GM12865 (cell line): ENCODE data around the gene NUP37.
"Not testable (repeated sequence)": the region's sequence is repeated elsewhere in the genome, so short reads cannot be mapped to it uniquely, and the experiment has no call there.

ENCODE experiments used
- DNase-seq: peaks from one replicate; pipeline ENCODE4 v3.0.0; 2010; ENCODE audit warnings: low read depth
- H3K4me3 ChIP-seq: 2 replicates; pipeline ENCODE4 v1.5.1; 2011; ENCODE audit warnings: mild to moderate bottlenecking, low read depth, low read length, control low read depth
- TF ChIP-seq, protein P1 (sequence below): IDR thresholded peaks from 2 replicates; pipeline ENCODE4 v1.5.1; 2011; ENCODE audit warnings: low read length, control low read depth, low read depth, inconsistent platforms; ENCODE audit not compliant: insufficient read depth; ENCODE audit errors: missing control alignments

Gene NUP37

GRCh38 chr12:102119674-102120563 lies at the start of gene NUP37, which contains the start of gene PARPBP:
Gene NUP37, minus strand, starts transcription at chr12:102120114. Its CDS starts 1,596 bp downstream, at chr12:102118518.
Gene PARPBP, plus strand, starts transcription at chr12:102120183. Its CDS starts 3,706 bp downstream, at chr12:102123889.
- peak within 1 kb of the TSS; percentile 93 for H3K4me3 ChIP-seq
- TF ChIP-seq, protein P1, sequence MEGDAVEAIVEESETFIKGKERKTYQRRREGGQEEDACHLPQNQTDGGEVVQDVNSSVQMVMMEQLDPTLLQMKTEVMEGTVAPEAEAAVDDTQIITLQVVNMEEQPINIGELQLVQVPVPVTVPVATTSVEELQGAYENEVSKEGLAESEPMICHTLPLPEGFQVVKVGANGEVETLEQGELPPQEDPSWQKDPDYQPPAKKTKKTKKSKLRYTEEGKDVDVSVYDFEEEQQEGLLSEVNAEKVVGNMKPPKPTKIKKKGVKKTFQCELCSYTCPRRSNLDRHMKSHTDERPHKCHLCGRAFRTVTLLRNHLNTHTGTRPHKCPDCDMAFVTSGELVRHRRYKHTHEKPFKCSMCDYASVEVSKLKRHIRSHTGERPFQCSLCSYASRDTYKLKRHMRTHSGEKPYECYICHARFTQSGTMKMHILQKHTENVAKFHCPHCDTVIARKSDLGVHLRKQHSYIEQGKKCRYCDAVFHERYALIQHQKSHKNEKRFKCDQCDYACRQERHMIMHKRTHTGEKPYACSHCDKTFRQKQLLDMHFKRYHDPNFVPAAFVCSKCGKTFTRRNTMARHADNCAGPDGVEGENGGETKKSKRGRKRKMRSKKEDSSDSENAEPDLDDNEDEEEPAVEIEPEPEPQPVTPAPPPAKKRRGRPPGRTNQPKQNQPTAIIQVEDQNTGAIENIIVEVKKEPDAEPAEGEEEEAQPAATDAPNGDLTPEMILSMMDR, result peak; percentile 7
- peak; percentile 95 for DNase-seq

DNA sequence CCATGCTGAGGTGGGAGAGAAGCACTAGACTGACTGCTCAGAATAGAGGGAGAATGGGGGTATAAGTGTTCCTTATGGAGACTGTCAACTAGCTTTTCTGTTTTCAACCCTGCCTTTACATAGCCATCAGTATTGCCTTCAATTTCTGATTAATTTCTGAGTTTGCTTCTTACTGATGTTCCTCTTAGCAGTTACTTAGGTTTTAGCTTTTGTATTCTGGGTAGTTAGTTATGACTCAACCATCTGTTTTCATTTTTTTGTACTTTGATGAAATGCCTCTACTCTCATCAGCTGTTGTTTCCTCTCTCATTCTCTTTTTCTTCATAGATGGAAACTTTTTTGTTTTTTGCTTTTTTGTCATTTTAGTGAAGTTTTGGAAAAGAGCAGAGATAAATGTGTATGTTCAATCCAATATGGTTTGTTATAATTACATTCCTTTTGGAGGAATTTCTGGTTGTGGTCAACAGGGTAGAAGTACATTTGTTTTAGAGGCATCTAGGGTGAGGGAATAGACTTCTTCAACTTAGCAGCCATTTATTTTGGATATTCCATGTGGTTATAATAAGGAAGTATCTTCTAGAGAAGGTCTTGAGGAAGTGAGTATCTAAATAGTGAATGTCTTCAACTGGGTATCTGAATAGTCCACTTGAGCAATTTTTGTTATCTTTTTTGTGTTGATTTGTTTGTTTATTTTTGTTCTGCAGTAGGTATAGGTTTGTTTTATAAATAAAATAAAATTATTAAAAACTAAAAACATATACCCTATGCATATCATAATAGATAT lies 48.1 kb upstream of the NUP37 start:
- DNase-seq, result peak; percentile 28
- TF ChIP-seq, protein P1, result no peak
- no peak overlapping the region for H3K4me3 ChIP-seq

- H3K4me3 ChIP-seq, result no peak overlapping the region
- no peak for DNase-seq
- TF ChIP-seq, protein P1, result no peak
Observed at GRCh38 chr12:102163383-102163782, 43.5 kb upstream of the NUP37 start.

GRCh38 chr12:102155206-102155605 lies 35.3 kb upstream of the NUP37 start:
- not testable (repeated sequence) for DNase-seq, H3K4me3 ChIP-seq

GRCh38 chr12:102147062-102147587 lies 27.2 kb upstream of the NUP37 start:
- not testable (repeated sequence) for H3K4me3 ChIP-seq, DNase-seq

GRCh38 chr12:102144221-102144620 lies 24.3 kb upstream of the NUP37 start:
- no peak overlapping the region for H3K4me3 ChIP-seq
- no peak for DNase-seq
- TF ChIP-seq, protein P1, result no peak

GRCh38 chr12:102142866-102143373 lies 23.0 kb upstream of the NUP37 start:
- H3K4me3 ChIP-seq, DNase-seq: not testable (repeated sequence)

DNA sequence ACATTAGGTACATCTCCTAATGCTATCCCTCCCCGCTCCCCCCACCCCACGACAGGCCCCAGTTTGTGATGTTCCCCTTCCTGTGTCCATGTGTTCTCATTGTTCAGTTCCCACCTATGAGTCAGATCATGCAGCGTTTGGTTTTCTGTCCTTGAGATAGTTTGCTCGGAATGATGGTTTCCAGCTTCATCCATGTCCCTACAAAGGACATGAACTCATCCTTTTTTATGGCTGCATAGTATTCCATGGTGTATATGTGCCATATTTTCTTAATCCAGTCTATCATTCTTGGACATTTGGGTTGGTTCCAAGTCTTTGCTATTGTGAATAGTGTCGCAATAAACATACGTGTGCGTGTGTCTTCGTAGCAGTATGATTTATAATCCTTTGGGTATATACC lies 17.7 kb upstream of the NUP37 start:
- DNase-seq, H3K4me3 ChIP-seq: not testable (repeated sequence)

DNA sequence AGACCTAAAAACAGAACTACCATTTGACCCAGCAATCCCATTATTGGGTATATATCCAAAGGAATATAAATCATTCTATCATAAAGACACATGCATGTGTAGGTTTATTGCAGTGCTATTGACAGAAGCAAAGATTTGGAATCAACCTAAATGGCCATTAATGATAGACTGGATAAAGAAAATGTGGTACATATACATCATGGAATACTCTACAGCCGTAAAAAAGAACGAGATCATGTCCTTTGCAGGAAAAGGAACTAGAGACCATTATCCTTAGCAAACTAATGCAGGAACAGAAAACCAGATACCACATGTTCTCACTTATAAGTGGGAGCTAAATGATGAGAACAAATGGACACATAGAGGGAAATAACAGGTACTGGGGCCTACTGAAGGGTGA lies 11.5 kb upstream of the NUP37 start:
- DNase-seq, H3K4me3 ChIP-seq: not testable (repeated sequence)

DNA sequence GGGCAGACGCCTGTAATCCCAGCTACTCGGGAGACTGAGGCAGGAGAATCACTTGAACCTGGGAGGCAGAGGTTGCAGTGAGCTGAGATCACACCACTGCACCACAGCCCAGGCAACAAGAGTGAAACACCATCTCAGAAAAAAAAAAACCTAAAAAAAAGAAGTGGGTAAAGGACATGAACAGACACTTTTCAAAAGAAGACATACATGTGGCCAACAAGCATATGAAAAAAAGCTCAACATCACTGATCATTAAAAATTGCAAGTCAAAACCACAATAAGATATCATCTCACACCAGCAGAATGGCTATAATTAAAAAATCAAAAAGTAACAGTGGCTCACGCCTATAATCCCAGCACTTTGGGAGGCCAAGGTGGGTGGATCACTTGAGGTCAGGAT lies 10.8 kb upstream of the NUP37 start:
- DNase-seq, H3K4me3 ChIP-seq: not testable (repeated sequence)

DNA sequence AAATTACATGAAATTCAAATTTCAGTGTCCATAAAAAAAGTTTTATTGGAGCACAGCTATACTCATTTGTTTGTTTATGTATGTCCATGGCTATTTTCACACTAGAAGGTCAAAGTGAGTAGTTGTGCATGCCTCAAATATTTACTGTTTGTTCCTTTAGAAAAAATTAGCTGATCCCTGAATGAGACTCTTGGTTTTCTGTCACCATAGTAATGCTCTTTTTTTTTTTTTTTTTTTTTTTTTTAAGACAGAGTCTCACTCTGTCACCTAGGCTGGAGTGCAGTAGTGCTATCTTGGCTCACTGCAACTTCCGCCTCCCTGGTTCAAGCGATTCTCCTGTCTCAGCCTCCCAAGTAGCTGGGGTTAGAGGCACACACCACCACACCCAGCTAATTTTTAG lies 1.4 kb upstream of the NUP37 start:
- DNase-seq, result not testable (repeated sequence)
- H3K4me3 ChIP-seq, result peak overlapping the region; percentile 93
